ENCODE measurements around the gene ADAM23.

Gene ADAM23

GRCh38 chr2:206438196-206438724 lies 5.1 kb upstream of the ADAM23 start:
- Histone ChIP-seq H4K20me1 (no peaks in the 10 kb centered on the region), H3K4me2 (no peak overlapping the region), H3K27me3 (peaks cover 0 to 23% (median 19%) of the 10 kb centered on the region in 11 experiments; a peak in 17 of 22 replicates), H3K9ac (no peak overlapping the region), H3K4me3 (no peak overlapping the region), H3K4me1 (peaks cover 6 to 20% (median 11%) of the 10 kb centered on the region in 10 experiments; a peak in 19 of 20 replicates), H3K36me3 (no peaks in the 10 kb centered on the region), H3K9me3 (replicated peaks in 1 of 11) (no peaks in the 10 kb centered on the region), H3K27ac (no peak overlapping the region)
- TF ChIP-seq Cebpa-rat (IDR thresholded peaks at IDR 0.05) = no peak

GRCh38 chr2:206442474-206442832 lies 879 bp upstream of the ADAM23 start:
- Histone ChIP-seq H3K9me3 (replicated peaks in 1 of 11) (no peaks in the 10 kb centered on the region), H3K4me3 (peak overlapping the region; percentile 58 to 82 (median 74)), H3K4me2 (peak overlapping the region; percentile 84 to 100 (median 97)), H3K27me3 (peaks cover 21 to 56% (median 49%) of the 10 kb centered on the region in 11 experiments), H3K36me3 (no peaks in the 10 kb centered on the region), H3K4me1 (peaks cover 11 to 29% (median 19%) of the 10 kb centered on the region in 10 experiments; a peak in 19 of 20 replicates), H3K9ac (peak overlapping the region in 10 of 11 experiments; percentile 64 to 83 (median 77); a peak in 16 of 22 replicates), H4K20me1 (peaks cover 0 to 3% (median 0%) of the 10 kb centered on the region in 11 experiments; a peak in 2 of 22 replicates), H3K27ac (peak overlapping the region in 5 of 11 experiments; percentile 22 to 77 (median 71); a peak in 7 of 22 replicates)
- peak in 3 of 11 experiments; percentile 15 to 57 (median 26); a peak in 3 of 22 replicates for TF ChIP-seq Cebpa-rat (IDR thresholded peaks at IDR 0.05)

- H4K20me1 ChIP-seq = peaks cover 0 to 3% (median 0%) of the 10 kb centered on the region in 11 experiments; a peak in 2 of 22 replicates
- H3K27ac ChIP-seq = peak overlapping the region in 10 of 11 experiments; percentile 21 to 77 (median 42); a peak in 16 of 22 replicates
- peaks cover 11 to 29% (median 19%) of the 10 kb centered on the region in 10 experiments; a peak in 19 of 20 replicates for H3K4me1 ChIP-seq
- no peaks in the 10 kb centered on the region for H3K9me3 ChIP-seq (replicated peaks in 1 of 11)
- no peaks in the 10 kb centered on the region for H3K36me3 ChIP-seq
- peak overlapping the region; percentile 58 to 82 (median 74) for H3K4me3 ChIP-seq
- H3K27me3 ChIP-seq = peaks cover 21 to 56% (median 49%) of the 10 kb centered on the region in 11 experiments
- peak overlapping the region; percentile 55 to 83 (median 77) for H3K9ac ChIP-seq
- no peak for TF ChIP-seq Cebpa-rat (IDR thresholded peaks at IDR 0.05)
- peak overlapping the region; percentile 84 to 100 (median 97) for H3K4me2 ChIP-seq
Observed at GRCh38 chr2:206443735-206444527, 599 bp downstream of the ADAM23 start.

DNA sequence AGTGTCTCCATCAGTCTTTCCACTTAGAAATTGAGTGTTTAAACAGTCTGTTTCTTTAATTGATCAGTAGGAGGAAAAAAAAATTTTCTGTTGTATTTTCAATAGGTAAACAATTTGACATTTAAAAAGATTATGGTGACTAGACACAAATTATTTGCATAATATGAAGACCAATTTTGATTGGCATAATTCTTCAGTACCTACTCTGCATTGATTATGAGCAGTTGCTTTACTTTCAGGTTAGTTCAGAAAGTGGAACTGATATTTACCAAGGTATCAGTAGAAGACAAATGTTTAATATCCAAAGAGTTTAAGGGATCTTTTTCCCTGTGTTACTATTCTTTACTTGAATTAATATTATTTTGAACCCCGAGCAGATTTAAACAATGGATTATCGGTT lies 2.6 kb downstream of the ADAM23 start:
- H3K4me1 ChIP-seq = peaks cover 11 to 29% (median 19%) of the 10 kb centered on the region in 10 experiments; a peak in 19 of 20 replicates
- peaks cover 21 to 56% (median 49%) of the 10 kb centered on the region in 11 experiments for H3K27me3 ChIP-seq
- no peak for TF ChIP-seq Cebpa-rat (IDR thresholded peaks at IDR 0.05)
- no peaks in the 10 kb centered on the region for H3K36me3 ChIP-seq
- H3K9me3 ChIP-seq (replicated peaks in 1 of 11) = no peaks in the 10 kb centered on the region
- H3K9ac ChIP-seq = no peak overlapping the region
- no peak overlapping the region for H3K27ac ChIP-seq
- H3K4me2 ChIP-seq = no peak overlapping the region
- H3K4me3 ChIP-seq = no peak overlapping the region
- H4K20me1 ChIP-seq = peaks cover 0 to 3% (median 0%) of the 10 kb centered on the region in 11 experiments; a peak in 2 of 22 replicates

DNA sequence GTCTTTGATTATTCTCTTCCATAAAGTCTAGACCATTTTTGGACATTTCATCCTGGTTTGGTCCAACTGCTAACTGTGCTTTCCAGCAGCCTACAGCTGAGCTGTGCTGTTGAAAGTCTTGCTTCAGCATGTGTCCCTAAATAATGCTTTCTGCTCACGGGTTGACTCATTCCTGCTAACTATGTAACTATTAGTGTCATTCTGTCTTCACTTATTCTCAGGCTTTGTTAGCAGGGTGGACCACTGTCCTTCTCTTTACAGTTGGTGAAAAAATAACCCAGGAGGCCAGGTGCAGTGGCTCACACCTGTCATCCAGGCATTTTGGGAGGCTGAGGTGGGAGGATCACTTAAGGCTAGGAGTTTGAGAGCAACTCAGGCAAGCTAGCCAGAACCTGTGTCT lies 8.9 kb downstream of the ADAM23 start:
- no peak overlapping the region for H3K9ac ChIP-seq
- H3K4me1 ChIP-seq = peaks cover 8 to 14% (median 11%) of the 10 kb centered on the region in 10 experiments
- no peak overlapping the region for H3K27ac ChIP-seq
- H4K20me1 ChIP-seq = no peaks in the 10 kb centered on the region
- no peaks in the 10 kb centered on the region for H3K36me3 ChIP-seq
- no peak overlapping the region for H3K4me2 ChIP-seq
- H3K27me3 ChIP-seq = no peaks in the 10 kb centered on the region
- H3K4me3 ChIP-seq = no peak overlapping the region
- no peak for TF ChIP-seq Cebpa-rat (IDR thresholded peaks at IDR 0.05)
- no peaks in the 10 kb centered on the region for H3K9me3 ChIP-seq (replicated peaks in 1 of 11)

GRCh38 chr2:206452750-206453149 lies 9.4 kb downstream of the ADAM23 start:
- Histone ChIP-seq H3K4me2 (no peak overlapping the region), H3K27ac (no peak overlapping the region), H3K9me3 (replicated peaks in 1 of 11) (no peaks in the 10 kb centered on the region), H3K4me1 (peaks cover 13 to 19% (median 16%) of the 10 kb centered on the region in 10 experiments), H4K20me1 (no peaks in the 10 kb centered on the region), H3K36me3 (no peaks in the 10 kb centered on the region), H3K4me3 (no peak overlapping the region), H3K27me3 (no peaks in the 10 kb centered on the region), H3K9ac (no peak overlapping the region)
- no peak for TF ChIP-seq Cebpa-rat (IDR thresholded peaks at IDR 0.05)

DNA sequence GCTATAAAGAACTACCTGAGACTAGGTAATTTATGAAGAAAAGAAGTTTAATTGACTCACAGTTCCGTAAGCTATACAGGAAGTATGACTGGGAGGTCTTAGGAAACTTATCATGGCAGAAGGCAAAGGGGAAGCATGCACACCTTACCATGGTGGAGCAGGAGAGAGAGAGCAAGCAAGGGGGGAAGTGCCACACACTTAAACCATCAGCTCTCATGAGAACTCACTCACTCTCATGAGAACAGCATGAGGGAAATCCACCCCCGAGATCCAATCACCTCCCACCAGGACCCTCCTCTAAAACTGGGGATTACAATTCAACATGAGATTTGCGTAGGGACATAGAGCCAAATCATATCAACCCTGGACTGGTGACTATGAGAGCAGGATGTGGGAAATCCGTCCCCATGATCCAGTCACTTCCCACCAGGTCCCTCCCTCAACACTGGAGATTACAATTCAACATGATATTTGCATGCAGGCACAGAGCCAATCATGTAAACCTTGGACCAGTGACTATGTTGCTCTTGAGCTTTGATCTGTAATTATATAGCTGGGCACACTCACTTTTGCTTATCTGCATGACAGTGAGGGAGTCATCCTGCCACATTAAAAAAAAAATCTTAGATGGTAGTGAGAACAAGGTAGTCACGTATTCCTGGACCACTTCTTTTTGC lies 12.9 kb downstream of the ADAM23 start:
- peak overlapping the region in 7 of 11 experiments; percentile 32 to 66 (median 57); a peak in 11 of 22 replicates for H3K4me2 ChIP-seq
- TF ChIP-seq Cebpa-rat (IDR thresholded peaks at IDR 0.05) = no peak
- H3K36me3 ChIP-seq = no peaks in the 10 kb centered on the region
- no peaks in the 10 kb centered on the region for H4K20me1 ChIP-seq
- no peaks in the 10 kb centered on the region for H3K27me3 ChIP-seq
- no peak overlapping the region for H3K4me3 ChIP-seq
- no peak overlapping the region for H3K9ac ChIP-seq
- H3K9me3 ChIP-seq (replicated peaks in 1 of 11) = no peaks in the 10 kb centered on the region
- H3K27ac ChIP-seq = peak overlapping the region in 2 of 11 experiments; percentile 26 to 31; a peak in 1 of 22 replicates
- H3K4me1 ChIP-seq = peaks cover 19 to 28% (median 23%) of the 10 kb centered on the region in 10 experiments

GRCh38 chr2:206457188-206457634 lies 13.9 kb downstream of the ADAM23 start:
- Histone ChIP-seq H3K4me1 (peaks cover 24 to 34% (median 30%) of the 10 kb centered on the region in 10 experiments), H4K20me1 (no peaks in the 10 kb centered on the region), H3K4me2 (peak overlapping the region; percentile 14 to 66 (median 46); a peak in 17 of 22 replicates)

More at GRCh38 chr2:206457188-206457634, 13.9 kb downstream of the ADAM23 start:
- no peaks in the 10 kb centered on the region for H3K36me3 ChIP-seq
- H3K9me3 ChIP-seq (replicated peaks in 1 of 11) = no peaks in the 10 kb centered on the region
- H3K4me3 ChIP-seq = no peak overlapping the region
- H3K9ac ChIP-seq = no peak overlapping the region
- TF ChIP-seq Cebpa-rat (IDR thresholded peaks at IDR 0.05) = no peak
- H3K27ac ChIP-seq = peak overlapping the region in 3 of 11 experiments; percentile 26 to 48 (median 31); a peak in 4 of 22 replicates
- no peaks in the 10 kb centered on the region for H3K27me3 ChIP-seq
